HG03095 (cell line): ENCODE results near the gene NOP10.

Experiments used
- ATAC-seq: cut with Tn5 transposase; IDR thresholded peaks from one replicate; pipeline ENCODE4 v1.9.1; 2021; ENCODE audit warnings: moderate library complexity; ENCODE audit not compliant: unreplicated experiment

Gene NOP10

DNA sequence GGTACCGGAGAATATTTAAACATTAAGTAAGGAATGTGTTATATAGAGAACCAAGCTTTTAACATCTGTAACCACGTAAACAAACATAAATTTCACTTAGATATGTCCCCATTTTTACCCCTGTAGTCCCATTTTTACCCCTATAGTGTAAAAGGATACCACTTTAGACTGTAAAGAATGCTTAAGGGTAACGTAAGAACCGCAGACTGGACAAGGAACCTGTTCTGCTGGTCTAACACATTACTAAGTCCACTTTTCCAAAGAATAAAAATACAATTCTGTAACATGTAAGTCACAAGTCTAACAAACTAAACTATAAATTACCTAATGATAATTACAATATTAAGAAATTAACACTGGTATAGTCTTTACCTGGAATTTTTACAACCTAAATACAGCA lies 8.3 kb downstream of the NOP10 start:
- ATAC-seq, result no peak

DNA sequence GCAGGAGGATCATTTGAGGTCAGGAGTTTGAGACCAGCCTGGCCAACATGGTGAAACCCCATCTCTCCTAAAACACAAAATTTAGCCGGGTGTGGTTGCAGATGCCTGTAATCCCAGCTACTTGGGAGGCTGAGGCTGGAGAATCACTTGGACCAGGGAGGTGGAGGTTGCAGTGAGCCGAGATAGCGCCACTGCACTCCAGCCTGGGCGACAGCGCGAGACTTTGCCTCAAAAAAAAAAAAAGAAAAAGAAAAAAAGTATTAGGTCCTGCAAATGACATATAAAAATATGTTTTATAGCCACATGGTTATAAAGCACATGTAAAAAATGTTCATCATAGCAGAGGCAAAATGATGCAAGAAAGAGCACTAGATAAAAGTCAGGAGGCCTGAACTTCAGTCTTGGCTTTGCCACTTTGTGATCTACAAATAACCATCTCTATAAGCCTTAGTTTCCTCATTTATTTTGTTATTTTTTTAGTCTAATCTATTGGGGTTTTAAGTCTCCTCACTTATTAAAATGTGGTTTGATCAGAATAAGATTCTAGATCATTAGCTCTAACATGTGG lies 10.3 kb downstream of the NOP10 start:
- ATAC-seq, result no peak

DNA sequence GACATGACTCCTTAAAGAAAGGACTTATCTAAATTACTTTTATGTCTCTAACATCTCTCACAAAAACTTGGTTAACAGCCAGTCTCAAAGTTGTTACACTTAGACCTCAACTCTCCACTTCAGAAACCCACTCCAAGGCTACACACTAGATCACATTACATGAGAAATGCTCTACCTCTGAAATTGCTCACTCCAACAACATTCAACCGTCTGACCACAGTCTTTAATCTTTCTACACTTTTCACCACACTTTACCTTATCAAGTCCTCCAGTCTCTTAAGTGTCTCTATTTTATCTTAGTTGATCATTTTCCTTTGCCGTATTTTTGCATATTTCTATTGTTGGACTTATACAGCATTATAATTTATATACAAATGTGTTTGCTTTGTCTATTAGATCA lies 11.1 kb downstream of the NOP10 start:
- ATAC-seq, result no peak

DNA sequence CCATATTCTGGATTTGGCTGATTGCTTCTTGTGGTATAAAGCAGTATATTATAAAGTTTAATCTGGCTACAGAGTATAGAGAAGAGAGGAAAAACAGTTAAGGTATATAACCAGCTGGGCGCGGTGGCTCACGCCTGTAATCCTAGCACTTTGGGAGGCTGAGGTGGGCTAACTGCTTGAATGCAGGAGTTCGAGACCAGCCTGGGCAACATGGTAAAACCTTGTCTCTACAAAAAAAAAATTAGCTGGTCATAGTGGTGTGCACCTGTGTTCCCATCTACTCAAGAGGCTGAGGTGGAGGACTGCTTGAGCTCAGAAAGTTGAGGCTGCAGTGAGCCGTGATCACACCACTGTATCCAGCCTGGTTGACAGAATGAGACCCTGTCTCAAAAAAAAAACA lies 12.7 kb downstream of the NOP10 start:
- ATAC-seq, result no peak

DNA sequence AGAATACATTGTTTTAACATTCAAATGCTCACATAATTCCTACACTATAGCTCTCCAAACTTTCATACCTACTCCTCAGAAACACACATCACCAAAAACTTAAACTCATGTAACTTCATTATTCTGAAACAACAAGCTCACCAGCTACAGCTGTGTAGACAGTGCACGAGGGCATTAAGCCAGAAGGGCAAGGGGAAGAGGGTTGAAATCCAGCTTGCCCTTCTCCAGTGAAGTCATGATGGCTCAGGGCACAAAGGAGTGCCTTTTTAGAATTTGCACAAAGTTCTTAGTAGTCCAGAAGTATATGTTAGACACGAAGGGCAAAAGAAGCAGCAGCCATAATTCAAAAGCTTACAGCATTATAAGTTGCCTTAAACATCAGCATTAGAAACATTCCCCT lies 13.9 kb downstream of the NOP10 start:
- ATAC-seq, result no peak

DNA sequence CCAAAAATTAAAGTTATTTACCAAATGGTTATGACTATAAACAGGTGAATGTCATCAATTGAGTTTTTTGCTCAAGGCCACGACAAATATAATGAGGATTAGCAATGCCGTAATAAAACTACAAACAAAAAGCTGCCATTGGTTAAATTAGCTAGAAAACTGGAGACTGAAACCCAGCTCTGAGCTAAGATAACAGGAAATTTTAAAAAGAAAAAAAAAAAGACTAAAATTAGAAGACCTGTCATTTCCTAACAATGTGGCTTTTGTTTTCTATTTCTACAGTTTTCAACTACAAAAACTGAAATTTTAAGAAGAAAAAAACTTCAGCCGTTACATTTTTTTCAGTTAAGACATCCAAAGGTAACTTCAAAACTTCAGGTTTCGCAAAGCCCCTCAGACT lies 15.0 kb downstream of the NOP10 start:
- no peak for ATAC-seq

DNA sequence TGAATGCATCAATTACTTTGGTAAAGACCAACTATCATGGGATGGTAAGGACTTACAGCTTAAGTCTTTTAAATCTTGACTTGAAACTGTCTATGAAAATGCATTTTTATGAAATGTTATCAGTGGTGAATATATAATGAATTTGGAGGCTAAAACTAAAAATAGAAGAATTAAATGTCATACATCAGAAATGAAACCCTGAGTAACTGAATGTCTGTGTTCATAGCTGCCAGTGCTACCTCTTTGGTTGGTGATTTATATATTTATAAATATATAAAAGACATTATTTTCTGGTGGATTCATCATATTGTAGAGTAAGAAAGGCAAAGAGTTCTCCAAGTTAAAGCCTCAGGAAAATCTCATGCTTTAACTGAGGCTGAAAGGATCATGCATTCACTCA lies 17.6 kb downstream of the NOP10 start:
- no peak for ATAC-seq

DNA sequence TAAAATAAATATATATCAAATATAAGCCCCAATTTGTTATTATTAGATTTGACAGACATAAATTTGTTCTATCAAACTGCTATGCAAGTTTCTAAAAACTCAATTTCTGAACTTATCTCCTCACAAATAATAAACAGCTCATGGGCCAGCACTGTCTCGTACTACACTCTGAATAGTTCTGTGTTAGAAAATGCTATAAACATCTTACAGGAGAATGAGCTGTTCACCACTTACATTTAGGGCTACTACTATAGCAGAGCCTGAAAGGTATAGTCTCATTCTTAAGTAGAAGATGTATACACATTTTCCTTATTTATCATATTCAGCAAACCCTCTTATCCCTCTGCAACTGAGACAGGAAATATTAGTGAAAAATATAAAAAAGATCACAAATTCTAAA lies 18.0 kb downstream of the NOP10 start:
- no peak for ATAC-seq

DNA sequence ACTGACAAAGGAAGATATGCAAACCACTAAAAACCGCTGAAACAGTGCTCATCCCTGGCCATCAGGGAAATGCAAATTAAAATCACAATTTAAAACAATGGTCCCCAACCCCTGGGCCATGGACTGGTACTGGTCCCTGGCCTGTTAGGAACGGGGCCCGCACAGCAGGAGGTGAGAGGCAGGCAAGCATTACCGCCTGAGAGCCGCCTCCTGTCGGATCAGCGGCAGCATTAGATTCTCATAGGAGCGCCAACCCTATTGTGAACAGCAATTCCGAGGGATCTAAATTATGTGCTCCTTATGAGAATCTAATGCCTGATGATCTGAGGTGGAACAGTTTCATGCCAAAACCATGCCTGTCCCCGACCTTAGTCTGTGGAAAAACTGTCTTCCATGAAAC lies 19.7 kb downstream of the NOP10 start:
- ATAC-seq, result no peak

DNA sequence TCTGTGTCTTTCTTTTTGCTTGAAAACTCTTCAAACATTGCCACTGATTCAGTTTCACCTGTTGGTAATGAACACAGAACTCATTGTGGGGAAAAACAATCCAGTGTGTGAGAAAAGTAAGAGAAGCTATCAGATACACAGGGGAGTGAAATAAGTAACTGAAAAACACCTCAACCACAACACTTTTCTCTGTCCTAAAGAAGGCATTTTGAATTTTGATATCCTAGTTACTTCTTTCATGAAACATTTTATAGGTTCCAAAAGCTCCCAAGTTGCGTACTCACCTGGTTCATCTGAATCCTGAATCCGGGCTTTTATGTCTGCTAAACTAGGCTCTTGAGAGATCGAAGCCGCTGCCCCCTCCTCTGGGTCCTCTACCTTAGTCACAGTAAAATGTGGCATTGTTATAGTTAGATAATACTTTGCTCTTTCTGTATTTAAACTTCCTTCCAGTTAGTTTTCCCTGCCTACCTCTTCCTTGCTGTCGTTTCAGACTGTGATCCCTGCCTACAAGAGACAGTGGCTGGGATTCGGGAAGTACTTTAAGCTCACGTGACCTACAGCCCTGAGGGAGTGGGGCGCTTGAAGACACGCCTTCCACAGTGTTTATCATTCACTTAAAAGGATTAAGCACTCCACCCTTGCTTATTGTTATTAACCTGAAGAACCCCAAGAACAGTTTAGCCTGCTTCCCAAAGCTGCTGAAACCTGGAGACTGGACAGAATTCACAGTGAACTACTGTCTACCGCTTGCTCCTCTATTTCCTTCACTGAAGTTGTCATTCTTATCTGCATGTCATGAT lies 24.5 kb downstream of the NOP10 start:
- ATAC-seq, result no peak

DNA sequence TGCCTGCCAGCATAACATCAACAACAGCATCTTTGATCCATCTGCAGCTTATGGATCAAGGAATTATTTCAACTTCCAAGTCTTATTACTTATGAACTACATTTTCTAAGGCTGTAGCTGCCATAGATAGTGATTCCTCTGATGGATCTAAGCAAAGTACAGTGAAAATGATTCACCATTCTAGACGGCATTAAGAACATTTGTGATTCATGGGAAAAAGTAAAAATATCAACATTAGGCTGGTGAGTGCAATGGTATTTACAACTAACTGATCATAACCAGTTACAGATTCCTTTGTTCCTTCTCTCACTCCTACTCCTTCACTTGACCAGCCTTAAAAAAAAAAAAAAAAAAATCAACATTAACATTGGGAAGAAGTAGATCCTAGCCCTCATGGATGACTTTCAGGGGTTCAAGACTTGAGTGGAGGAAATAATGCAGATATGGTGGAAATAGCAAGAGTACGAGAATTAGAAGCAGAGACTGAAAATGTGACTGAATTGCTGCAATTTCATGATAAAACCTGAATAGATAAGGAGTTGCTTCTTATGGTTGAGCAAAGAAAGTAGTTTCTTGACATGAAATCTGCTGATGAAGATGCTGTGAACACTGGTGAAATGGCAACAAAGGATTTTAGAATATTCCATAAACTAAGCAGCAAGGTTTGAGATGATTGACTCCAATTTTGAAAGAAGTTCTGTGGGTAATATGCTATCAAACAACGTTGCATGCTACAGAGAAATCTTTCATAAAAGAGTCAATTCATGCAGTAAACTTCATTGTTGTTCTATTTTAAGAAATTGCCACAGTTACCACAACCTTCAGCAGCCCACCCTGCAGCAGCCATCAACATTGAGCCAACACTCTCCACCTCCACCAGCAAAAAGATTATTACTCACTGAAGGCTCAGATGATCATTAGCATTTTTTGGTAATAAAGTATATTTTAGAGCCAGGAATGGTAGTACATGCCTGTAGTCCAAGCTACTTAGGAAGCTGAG lies 28.1 kb downstream of the NOP10 start:
- no peak for ATAC-seq

DNA sequence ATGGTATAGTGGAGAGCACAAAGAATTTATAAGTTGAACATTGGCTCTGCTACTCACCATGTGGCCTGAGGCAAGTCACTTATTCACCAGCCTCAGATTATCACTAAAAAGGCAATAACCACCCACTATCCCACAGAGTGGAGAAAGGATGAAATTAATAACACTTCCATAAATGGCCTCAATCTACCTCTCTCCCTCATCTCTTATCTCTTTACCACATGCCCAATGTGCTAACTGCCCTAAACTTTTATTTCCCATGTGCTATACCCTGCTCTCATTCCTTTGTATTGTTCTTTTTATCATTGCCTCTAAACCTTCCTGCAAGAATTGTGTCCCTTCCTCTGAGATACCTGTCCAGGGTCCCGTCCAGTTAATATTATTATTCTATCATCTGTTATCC lies 31.4 kb downstream of the NOP10 start:
- no peak for ATAC-seq

DNA sequence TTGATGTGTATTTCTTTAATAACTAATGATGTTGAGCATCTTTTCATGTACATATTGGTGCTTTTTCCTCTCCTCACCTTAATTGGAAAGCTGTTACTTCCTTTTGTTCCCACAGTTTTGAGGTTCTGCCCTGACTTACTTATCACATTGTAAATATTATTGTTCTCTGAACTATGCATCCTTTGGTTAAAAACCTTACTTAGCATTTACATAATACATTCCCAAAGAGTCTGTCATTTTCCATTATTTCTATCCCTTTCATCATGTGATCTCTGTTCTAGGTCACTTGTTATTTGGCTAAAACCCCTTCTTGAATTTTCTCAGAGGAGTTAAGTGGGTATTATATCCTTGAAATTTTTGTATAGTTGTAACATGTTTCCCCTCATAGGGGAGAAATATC lies 38.3 kb downstream of the NOP10 start:
- no peak for ATAC-seq

DNA sequence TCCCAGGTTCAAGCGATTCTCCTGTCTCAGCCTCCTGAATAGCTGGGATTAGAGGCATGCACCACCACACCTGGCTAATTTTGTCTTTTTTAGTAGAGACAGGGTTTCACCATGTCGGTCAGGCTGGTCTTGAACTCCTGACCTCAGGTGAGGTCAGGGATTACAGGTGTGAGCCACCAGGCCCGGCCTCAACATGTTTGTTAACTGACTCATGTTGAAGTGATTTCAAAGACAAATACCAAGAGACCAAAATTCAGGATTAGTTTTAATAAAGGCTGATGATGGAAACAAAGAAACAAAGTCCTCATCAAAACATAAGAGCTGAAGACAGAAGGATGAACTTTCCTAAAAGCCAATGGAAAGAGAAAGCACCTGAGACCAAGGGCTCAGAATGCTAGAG lies 41.9 kb downstream of the NOP10 start:
- ATAC-seq, result no peak

DNA sequence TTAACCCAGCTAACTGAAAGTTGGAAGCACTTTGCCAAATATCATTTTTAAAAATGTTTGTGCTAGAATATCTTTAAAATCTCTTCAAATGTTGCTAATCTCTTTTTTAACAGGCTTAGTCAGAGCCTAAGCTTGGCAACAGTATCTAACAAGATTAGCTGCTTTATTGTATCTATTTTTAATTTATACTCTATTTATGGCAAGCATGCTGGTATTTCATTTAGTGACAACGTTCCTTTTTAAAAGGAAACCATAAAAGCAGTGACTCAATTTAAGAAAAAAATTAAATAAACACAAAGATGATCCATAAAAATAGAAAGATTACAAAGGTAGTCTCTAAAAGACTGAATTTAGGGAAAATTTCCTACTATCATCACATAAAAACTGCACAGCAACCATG lies 45.9 kb downstream of the NOP10 start:
- ATAC-seq, result no peak

DNA sequence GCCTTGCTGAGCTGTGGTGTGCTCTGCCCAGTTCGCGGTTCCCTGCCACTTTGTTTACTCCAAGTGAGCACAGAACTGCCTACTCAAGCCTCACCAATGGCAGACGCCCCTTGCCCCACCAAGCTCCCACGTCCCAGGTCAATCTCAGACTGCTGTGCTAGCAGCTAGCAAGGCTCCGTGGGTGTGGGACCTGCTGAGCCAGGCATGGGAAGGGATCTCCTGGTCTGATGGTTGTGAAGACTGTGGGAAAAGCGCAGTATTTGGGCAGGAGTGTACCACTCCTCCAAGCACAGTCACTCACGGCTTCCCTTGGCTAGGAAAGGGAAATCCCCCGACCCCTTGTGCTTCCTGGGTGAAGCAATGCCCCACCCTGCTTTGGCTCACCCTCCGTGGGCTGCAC lies 50.3 kb downstream of the NOP10 start:
- no peak for ATAC-seq
